SK-N-SH treated with all-trans-retinoic acid at 6 μM for 48 hours (cell line): ENCODE data around the gene FMN1.

Experiments used
- BACH2 ChIP-seq: fragments of 250-450 bp; sonication (Bioruptor Pico); IDR thresholded peaks from 2 replicates; pipeline ENCODE4 v1.9.0; 2021; ENCODE audit warnings: mild to moderate bottlenecking, borderline replicate concordance
- CSRNP3 ChIP-seq: fragments of 250-450 bp; sonication (Bioruptor Pico); IDR thresholded peaks from 2 replicates; pipeline ENCODE4 v1.5.1; 2021; ENCODE audit warnings: mild to moderate bottlenecking, moderate library complexity
- ISL1 ChIP-seq: fragments of 250-450 bp; sonication (Bioruptor Pico); IDR thresholded peaks from 2 replicates; pipeline ENCODE4 v2.1.2; 2022; ENCODE audit warnings: mild to moderate bottlenecking, moderate library complexity
- POU6F1 ChIP-seq: fragments of 250-450 bp; sonication (Bioruptor Pico); IDR thresholded peaks from 2 replicates; pipeline ENCODE4 v1.8.0; 2021; ENCODE audit warnings: low read depth, mild to moderate bottlenecking, moderate library complexity, borderline replicate concordance
- PPARA ChIP-seq: fragments of 250-450 bp; sonication (Bioruptor Pico); IDR thresholded peaks from 2 replicates; pipeline ENCODE4 v1.5.0; 2020; ENCODE audit warnings: mild to moderate bottlenecking, borderline replicate concordance
- SNAI2 ChIP-seq: fragments of 250-450 bp; sonication (Bioruptor Pico); IDR thresholded peaks from 2 replicates; pipeline ENCODE4 v1.5.0; 2020; ENCODE audit warnings: mild to moderate bottlenecking, moderate library complexity
- ZC3H10 ChIP-seq: fragments of 250-450 bp; sonication (Bioruptor Pico); IDR thresholded peaks from 2 replicates; pipeline ENCODE4 v1.5.1; 2021; ENCODE audit warnings: mild to moderate bottlenecking, moderate library complexity
- ZFP3 ChIP-seq: fragments of 250-450 bp; sonication (Bioruptor Pico); IDR thresholded peaks from 2 replicates; pipeline ENCODE4 v1.5.0; 2020; ENCODE audit warnings: mild to moderate bottlenecking, moderate library complexity
- ZFP30 ChIP-seq: fragments of 450-650 bp; formaldehyde crosslinking; IDR thresholded peaks from 2 replicates; pipeline ENCODE4 v1.5.0; 2022; ENCODE audit warnings: mild to moderate bottlenecking, moderate library complexity
- ZNF8 ChIP-seq: fragments of 450-650 bp; formaldehyde crosslinking; IDR thresholded peaks from 2 replicates; pipeline ENCODE4 v1.5.0; 2020; ENCODE audit warnings: mild to moderate bottlenecking, moderate library complexity
- TF ChIP-seq, protein P1 (sequence below): fragments of 250-450 bp; sonication (Bioruptor Pico); IDR thresholded peaks from 2 replicates; pipeline ENCODE4 v1.8.0; 2020; ENCODE audit warnings: mild to moderate bottlenecking, moderate library complexity, borderline replicate concordance

- TF ChIP-seq ZFP30 (CRISPR knock-in tag), result no peak
- no peak for TF ChIP-seq POU6F1 (CRISPR knock-in tag)
- TF ChIP-seq PPARA, result no peak
- TF ChIP-seq, protein P1, sequence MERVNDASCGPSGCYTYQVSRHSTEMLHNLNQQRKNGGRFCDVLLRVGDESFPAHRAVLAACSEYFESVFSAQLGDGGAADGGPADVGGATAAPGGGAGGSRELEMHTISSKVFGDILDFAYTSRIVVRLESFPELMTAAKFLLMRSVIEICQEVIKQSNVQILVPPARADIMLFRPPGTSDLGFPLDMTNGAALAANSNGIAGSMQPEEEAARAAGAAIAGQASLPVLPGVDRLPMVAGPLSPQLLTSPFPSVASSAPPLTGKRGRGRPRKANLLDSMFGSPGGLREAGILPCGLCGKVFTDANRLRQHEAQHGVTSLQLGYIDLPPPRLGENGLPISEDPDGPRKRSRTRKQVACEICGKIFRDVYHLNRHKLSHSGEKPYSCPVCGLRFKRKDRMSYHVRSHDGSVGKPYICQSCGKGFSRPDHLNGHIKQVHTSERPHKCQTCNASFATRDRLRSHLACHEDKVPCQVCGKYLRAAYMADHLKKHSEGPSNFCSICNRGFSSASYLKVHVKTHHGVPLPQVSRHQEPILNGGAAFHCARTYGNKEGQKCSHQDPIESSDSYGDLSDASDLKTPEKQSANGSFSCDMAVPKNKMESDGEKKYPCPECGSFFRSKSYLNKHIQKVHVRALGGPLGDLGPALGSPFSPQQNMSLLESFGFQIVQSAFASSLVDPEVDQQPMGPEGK (CRISPR knock-in tag), result no peak
- TF ChIP-seq ZFP3, result no peak
- TF ChIP-seq SNAI2 (CRISPR knock-in tag), result no peak
- no peak for TF ChIP-seq ZC3H10 (CRISPR knock-in tag)
- TF ChIP-seq CSRNP3, result no peak
- TF ChIP-seq ZNF8 (CRISPR knock-in tag), result no peak
- no peak for TF ChIP-seq ISL1
- no peak for TF ChIP-seq BACH2 (CRISPR knock-in tag)
Measured at GRCh38 chr15:32908872-32909271, 285.6 kb downstream of the FMN1 start.
